ENCODE measurements around the gene PNKD. TPM values are rescaled to one million over a fixed set of nuclear protein-coding genes. Genes with fewer than 3 reads are reported as not detected.

Gene PNKD
- total and polyA plus RNA-seq, 3 donors from 2014 or later, result 79.3 to 90.7 (median 84.2) TPM

DNA sequence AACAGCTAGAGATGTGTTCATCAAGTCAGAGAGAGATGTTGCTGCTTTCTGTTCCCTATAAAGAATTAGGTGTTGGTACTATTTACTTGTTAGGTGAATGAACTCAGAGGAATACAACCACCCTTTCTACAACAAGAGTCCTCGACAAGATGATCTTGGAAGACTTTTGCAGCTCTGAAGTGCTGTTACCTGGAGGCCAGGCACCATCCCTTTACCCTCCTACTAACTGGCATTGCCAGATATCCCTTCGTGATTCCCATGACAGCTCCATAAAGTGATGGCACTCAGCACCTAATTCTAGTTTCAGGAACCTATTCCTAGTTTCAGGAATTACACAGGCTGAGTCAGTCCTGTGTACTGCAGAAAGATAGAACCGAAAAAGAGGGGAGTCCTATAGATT, 43.4 kb upstream of the PNKD start:
- 81 to 84% methylated on average over 3 of the region's 3 CpGs for WGBS, 2 donors
- H3K36me3 ChIP-seq (ENCODE audit: low read depth, missing control alignments), result no peaks in the 10 kb centered on the region
- no peak overlapping the region for H3K27ac ChIP-seq
- intact Hi-C loops (cut with DNase I; ENCODE audit: low total_unique reads), result no loop called here
- no peak for DNase-seq
- TF ChIP-seq, protein P1, sequence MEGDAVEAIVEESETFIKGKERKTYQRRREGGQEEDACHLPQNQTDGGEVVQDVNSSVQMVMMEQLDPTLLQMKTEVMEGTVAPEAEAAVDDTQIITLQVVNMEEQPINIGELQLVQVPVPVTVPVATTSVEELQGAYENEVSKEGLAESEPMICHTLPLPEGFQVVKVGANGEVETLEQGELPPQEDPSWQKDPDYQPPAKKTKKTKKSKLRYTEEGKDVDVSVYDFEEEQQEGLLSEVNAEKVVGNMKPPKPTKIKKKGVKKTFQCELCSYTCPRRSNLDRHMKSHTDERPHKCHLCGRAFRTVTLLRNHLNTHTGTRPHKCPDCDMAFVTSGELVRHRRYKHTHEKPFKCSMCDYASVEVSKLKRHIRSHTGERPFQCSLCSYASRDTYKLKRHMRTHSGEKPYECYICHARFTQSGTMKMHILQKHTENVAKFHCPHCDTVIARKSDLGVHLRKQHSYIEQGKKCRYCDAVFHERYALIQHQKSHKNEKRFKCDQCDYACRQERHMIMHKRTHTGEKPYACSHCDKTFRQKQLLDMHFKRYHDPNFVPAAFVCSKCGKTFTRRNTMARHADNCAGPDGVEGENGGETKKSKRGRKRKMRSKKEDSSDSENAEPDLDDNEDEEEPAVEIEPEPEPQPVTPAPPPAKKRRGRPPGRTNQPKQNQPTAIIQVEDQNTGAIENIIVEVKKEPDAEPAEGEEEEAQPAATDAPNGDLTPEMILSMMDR (IDR thresholded peaks at IDR 0.05), result no peak
- no peak for TF ChIP-seq POLR2A (IDR thresholded peaks at IDR 0.05)
- no peaks in the 10 kb centered on the region for H3K9me3 ChIP-seq
- H3K27me3 ChIP-seq, result no peaks in the 10 kb centered on the region
- H3K4me3 ChIP-seq, result no peak overlapping the region
- peaks cover 47% of the 10 kb centered on the region for H3K4me1 ChIP-seq

GRCh38 chr2:218228366-218229090, 41.8 kb upstream of the PNKD start:
- 91% methylated on average over 6 of the region's 6 CpGs for WGBS, 2 donors
- no peak overlapping the region for H3K4me3 ChIP-seq
- intact Hi-C loops (cut with DNase I; ENCODE audit: low total_unique reads), result no loop called here
- no peak for DNase-seq
- peak overlapping the region; percentile 66 to 86 for H3K27ac ChIP-seq
- TF ChIP-seq, protein P1 (IDR thresholded peaks at IDR 0.05), result no peak
- no peak for TF ChIP-seq POLR2A (IDR thresholded peaks at IDR 0.05)
- no peaks in the 10 kb centered on the region for H3K27me3 ChIP-seq
- no peaks in the 10 kb centered on the region for H3K9me3 ChIP-seq
- H3K36me3 ChIP-seq (ENCODE audit: low read depth, missing control alignments), result no peaks in the 10 kb centered on the region
- peaks cover 39% of the 10 kb centered on the region for H3K4me1 ChIP-seq

GRCh38 chr2:218229239-218229638, 41.1 kb upstream of the PNKD start:
- intact Hi-C loops (cut with DNase I; ENCODE audit: low total_unique reads), result no loop called here
- H3K4me1 ChIP-seq, result peaks cover 44% of the 10 kb centered on the region
- peak overlapping the region; percentile 59 to 86 for H3K27ac ChIP-seq
- TF ChIP-seq POLR2A (IDR thresholded peaks at IDR 0.05), result no peak
- TF ChIP-seq, protein P1 (IDR thresholded peaks at IDR 0.05), result no peak
- no peak overlapping the region for H3K4me3 ChIP-seq
- H3K36me3 ChIP-seq (ENCODE audit: low read depth, missing control alignments), result no peaks in the 10 kb centered on the region
- H3K27me3 ChIP-seq, result no peaks in the 10 kb centered on the region
- H3K9me3 ChIP-seq, result no peaks in the 10 kb centered on the region
- 36 to 55% methylated on average over 3 of the region's 3 CpGs for WGBS, 2 donors
- DNase-seq, result no peak

DNA sequence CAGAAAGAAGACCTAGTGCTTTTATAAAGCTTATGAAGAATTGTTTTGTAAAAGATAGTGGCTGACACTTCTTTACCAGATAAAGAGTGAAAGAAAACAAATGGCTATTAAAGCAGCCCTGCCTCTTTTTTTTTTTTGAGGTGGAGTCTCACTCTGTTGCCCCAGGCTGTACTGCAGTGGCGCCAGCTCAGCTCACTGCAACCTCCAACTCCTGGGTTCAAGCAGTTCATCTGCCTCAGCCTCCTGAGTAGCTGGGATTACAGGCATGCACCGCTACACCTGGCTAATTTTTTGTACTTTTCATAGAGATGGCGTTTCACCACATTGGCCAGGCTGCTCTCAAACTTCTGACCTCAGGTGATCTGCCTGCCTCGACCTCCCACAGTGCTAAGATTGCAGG, 40.5 kb upstream of the PNKD start:
- Histone ChIP-seq H3K27ac (peak overlapping the region; percentile 59 to 86), H3K9me3 (no peaks in the 10 kb centered on the region), H3K27me3 (no peaks in the 10 kb centered on the region), H3K36me3 (ENCODE audit: low read depth, missing control alignments) (no peaks in the 10 kb centered on the region), H3K4me1 (peaks cover 44% of the 10 kb centered on the region), H3K4me3 (no peak overlapping the region)
- 77 to 82% methylated on average over 4 of the region's 4 CpGs for WGBS, 2 donors
- no peak for DNase-seq
- TF ChIP-seq POLR2A (IDR thresholded peaks at IDR 0.05), result no peak
- TF ChIP-seq, protein P1 (IDR thresholded peaks at IDR 0.05), result no peak
- intact Hi-C loops (cut with DNase I; ENCODE audit: low total_unique reads), result no loop called here

DNA sequence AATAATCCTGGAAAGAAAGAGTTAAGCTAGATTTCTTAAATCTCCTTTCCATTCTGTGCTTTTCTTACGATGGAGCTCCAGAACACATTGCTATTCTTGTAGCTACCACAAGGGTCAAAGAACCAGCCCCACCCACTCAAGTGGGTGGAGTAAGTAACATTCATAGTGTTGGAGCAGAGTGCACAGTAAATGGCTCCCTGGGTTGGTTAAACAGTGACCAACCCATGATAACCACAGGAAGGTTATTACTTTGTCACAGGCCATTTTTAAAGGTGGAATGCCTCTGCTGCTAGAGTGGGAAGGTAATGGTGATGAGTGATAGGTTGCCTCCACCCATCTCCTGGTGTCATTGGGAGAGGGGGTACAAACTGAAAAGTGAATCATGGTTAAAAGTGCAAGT, 39.4 kb upstream of the PNKD start:
- WGBS, 2 donors, result 19 to 21% methylated on average over 1 of the region's 1 CpG
- no peak overlapping the region for H3K4me3 ChIP-seq
- DNase-seq, result no peak
- H3K4me1 ChIP-seq, result peaks cover 44% of the 10 kb centered on the region
- no peaks in the 10 kb centered on the region for H3K27me3 ChIP-seq
- no peaks in the 10 kb centered on the region for H3K36me3 ChIP-seq (ENCODE audit: low read depth, missing control alignments)
- H3K9me3 ChIP-seq, result no peaks in the 10 kb centered on the region
- no peak overlapping the region for H3K27ac ChIP-seq
- TF ChIP-seq, protein P1 (IDR thresholded peaks at IDR 0.05), result no peak
- no peak for TF ChIP-seq POLR2A (IDR thresholded peaks at IDR 0.05)
- intact Hi-C loops (cut with DNase I; ENCODE audit: low total_unique reads), result no loop called here
